HG03565 (cell line): ENCODE data around the gene ACKR4.
"Not testable (repeated sequence)": the region's sequence is repeated elsewhere in the genome, so short reads cannot be mapped to it uniquely, and the experiment has no call there.

Experiments
- ATAC-seq: cut with Tn5 transposase; IDR thresholded peaks from one replicate; pipeline ENCODE4 v1.9.1; 2021; ENCODE audit warnings: mild to moderate bottlenecking, moderate library complexity; ENCODE audit not compliant: unreplicated experiment

Gene ACKR4

DNA sequence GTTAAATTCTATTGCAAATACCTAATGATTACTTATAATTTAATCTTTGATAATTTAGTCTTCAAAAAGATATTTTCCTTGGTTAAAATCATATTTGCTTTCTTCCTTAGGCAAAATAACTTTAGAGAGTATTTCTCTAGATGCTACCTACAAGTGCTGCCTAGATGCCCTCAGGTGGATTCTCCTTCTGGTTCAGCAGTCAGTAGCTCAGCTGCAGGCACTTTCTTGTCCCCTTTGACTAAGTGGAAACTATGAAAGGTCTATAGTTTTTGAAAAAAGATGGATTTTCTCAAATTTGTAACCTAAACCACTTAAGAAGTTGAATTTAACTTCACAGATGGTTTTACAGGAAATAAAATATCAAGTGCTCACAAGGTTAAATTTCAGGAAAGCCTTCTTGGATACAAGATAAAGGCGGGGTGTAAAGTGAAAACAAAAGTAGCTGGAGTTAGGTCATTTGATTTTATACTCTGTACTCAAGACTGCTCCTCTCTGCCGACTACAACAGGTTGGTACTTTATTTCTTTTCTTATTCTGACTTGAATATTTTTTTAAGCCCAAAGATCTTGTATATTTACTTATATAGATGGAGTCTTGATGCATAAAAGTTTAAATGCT lies at the start of gene ACKR4:
Gene ACKR4 (plus strand): TSS at position 455 of the 618 bp plus-strand sequence. CDS start 3,128 bp downstream, outside the sequence.
- ATAC-seq = no peak

DNA sequence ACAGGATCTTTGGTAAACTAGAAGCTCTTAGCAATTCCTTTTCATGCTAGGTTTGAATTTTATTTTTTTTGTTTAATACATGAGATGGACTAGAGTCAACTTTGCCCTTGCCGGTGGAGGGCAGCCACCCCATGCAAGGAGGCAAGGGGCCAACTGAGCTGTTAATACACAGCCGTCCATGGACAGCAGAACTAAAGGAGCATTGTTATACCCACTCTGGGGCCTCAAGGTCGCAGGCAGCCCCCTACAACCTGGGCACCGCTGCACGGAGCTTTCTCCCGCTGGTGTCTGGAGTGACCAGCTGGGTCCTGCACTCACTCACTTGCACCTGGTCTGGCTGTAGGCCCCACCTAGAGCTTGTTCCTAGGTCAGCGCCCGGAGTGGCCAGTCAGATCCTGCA lies 47.9 kb upstream of the ACKR4 start:
- ATAC-seq = no peak

DNA sequence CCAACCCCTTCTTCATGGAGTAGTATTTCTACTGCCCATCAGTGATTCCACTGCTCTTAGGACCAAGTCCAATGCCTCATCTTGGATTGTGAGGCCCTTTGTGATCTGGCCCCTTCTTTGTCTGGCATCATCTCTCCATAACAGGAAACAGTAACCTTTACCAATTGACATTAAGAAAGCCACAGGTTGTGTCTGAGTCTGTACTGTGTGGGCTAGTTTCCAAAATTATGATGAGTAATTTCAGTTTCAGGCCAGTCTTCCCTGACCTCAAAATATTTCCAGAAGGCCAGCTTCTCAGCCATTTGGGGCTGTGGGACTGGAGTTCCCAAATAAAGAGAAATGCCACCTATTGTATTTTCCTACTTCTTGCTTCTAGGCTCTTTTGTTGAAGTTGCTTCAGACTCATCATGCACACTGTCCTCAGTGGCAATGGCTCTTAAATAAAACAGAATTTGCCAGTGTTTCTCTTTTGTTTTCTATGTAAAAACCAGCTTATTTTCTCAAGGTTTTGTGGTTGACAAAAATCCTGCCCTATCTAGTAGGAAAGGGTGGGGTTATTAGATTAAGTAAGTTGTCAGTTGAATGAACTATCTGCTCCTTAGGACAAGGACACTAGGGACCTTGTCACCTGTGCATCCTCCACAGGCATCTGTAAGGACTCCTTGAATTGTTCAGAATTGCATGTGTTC lies 47.0 kb upstream of the ACKR4 start:
- ATAC-seq = peak; percentile 85

DNA sequence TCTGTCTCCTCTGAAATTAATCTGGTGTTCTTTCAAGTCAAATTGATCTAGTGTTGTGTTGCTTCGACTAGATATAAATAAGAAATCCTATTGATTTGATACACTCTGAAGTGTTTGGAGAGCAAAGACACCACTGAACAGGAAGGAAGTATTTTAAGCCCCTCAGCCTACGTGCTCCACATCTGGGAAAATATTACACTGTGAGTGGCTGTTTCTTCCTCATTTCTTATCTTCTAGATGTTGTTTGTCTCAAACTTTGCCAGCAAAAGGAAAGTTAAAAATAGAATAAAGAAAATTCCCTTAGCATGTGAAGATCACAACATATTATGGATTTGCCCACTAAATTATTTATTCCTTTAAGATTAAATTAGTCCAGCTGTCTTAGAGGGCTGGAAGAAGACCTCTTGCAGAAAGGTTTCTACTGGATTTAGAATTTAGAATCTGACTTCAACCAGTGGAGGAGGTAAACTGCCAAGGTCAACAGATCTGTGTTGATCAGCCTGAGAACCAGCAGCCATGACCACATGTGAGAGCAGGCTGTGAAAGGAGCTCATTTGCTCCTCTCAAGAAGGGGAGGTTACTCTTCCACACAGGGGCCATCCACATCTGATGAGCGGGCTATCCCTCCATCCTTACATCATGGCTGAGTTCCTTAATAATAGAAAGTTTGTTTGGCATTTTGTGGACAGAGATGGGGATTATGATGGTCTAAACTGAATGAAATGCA lies 46.3 kb upstream of the ACKR4 start:
- ATAC-seq = no peak

DNA sequence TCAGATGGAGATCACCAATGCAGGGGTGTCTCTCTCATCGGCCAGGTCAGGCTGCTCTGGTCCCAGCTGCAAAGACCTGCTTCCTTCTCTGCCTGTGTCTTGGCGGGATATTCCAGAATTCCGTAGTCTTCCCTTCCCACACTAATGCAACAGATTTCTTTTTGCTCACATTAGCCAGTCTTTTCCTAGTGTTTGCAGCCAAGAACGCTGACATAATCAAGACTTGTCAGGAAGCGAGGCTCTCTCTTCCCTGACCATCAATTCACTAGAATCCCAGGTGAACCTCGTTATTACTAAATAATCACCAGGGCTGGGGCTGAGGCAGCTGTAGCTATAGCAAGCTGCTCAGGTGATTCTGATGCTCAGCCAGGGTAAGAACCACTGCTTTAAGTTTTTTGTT lies 43.2 kb upstream of the ACKR4 start:
- no peak for ATAC-seq

DNA sequence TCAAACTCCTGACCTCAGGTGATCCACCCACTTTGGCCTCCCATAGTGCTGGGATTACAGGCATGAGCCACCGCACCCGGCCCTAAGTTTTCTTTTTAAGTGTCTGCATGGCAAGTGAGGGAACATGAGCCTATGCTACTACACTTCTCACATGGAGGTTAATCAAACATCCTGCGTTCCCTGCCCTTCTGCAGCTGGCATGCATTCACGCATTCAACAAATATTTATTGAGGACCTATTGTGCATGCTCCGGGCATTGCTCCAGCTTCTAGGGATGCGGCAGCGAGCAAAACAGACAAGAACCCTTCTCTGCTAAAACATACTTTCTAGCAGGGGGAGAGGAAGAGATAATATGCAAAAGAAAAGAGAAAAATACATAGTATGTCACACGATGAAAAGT lies 42.6 kb upstream of the ACKR4 start:
- ATAC-seq = no peak

DNA sequence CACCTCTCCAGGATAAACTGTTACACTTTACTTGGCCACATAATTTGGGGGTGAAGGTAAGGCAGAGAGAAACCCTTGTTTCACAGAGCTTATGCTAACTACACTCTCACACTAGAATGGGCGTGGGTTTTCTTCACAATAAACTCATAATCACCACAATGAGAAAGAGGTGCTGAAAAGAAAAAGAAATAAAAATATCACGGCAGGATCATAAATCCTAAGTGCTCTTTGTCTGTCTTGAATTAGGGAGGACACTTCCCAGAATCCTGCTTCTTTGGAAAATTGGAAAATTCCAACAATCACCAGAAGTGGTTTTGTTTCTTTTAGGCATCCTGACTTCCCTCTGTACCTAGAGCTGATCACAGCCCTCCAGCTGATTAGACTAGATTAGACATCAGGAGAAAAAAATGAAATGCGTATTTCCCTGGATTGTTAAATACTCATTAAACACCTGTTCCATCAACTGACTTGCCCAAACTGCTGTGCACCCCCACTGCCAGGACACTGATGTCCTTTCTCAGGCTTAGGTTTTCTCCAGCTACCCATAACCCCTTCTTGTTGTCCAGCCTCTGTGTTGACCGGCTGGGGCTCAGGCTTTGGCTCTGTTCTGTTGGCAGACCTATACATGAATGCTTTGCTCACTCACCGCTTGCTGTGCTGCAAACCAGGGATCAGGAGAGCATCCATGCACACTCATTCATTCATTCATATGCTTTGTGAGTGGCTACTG lies 41.6 kb upstream of the ACKR4 start:
- ATAC-seq = no peak

DNA sequence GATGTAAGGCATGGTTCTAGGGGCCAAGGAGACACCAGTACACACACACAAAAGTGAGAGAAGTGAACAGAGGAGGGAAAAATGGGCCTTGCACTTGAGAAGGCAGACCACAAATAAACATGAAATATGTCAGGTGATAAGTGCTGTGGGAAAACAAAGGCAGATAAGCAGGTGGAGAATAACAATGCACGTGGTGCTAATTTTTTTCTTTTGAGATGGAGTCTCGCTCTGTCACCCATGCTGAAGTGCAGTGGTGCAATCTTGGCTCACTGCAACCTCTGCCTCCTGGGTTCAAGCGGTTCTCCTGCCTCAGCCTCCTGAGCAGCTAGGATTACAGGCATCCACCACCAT lies 41.1 kb upstream of the ACKR4 start:
- ATAC-seq = not testable (repeated sequence)

DNA sequence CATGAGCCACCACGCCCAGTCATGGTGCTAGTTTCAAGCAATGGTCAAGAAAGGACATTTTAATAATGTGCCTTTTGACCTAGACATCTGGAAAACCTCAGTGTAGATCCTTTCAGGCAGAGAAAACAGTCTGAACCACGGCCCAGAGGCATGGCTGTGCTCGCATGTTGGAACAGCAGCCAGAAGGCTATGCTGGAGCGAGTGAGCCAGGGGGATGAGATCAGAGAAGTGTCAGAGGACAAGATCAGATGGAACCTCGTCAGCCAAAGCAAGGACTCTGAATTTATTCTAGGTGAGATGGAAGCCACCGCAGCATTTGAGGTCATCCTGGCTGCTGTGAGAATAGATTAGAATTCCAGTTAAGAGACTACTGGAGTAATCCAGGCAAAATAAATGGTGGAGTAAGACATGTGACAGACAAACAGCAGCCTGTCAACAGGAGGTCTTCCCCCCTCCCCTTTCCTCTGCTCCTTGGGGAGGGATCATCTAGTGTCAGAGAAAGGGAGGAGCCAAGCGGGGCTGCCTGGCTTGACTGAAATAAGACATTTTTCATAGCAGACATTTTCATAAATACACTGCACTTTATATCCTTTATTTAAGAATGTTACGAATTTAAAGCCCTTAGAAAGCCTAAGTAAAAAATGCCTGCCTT lies 40.4 kb upstream of the ACKR4 start:
- ATAC-seq = no peak

DNA sequence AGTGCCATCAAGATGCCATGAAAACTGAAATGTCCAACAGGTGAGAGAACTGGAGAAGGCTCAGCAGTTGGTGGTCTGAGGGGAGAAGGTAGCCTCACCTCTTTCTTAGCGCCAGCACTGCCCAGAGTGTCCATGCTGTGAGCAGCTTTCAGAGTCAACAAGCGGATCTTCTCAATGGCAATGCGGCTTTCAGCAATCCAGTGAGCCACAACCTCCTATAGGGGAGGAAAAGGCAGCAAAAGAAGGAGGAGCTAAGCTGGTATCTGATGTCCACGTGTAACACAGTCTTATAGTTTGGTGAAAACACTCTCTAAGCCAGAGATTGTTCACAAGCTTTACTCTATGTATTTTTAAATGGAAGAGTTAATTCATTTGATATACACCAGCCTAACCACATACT lies 36.1 kb upstream of the ACKR4 start:
- no peak for ATAC-seq

DNA sequence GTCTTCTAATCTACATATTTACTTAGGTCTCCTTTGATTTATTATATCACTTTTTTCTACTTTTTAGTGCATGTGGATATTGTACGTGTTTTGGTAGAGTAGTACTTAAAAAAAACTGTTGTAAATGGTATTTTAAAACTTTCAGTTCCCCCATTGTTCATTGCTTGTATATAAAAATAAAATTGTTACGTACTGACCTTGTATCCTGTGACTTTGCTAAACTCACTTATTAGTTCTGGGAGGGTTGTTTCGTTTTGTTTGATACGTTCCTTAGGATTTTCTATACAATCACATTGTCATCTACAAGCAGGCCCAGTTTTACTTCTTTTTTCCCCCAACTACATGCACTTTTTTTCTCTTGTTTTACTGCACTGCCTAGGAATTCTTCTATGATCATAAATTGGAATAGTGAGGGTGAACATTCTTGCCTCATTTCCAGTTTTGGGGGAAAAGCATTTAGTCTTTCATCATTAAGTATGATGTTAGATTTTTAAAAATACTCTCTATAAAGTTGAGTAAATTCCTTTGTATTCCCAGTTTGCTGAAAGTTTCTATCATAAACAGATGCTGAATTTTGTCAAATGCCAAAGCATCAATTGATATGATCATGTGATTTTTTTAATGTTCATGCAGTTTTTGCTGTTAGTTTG lies 33.5 kb upstream of the ACKR4 start:
- ATAC-seq = no peak

DNA sequence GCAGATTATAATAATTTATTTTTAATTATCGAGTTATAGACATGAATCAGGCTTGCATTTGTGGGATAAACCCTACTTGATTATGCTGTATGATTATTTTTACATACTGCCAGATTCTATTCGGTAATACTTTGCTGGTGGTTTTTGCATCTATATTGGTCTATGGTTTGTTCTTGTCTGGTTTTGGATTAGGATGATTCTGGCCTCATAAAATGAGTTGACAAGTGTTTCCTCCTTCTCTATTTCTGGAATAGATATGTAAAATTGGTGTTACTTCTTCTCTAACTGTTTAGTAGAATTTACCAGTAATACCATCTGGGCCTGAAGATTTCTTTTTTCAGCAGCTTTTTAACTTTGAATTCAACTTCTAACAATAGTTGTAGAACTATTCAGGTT lies 33.0 kb upstream of the ACKR4 start:
- no peak for ATAC-seq

DNA sequence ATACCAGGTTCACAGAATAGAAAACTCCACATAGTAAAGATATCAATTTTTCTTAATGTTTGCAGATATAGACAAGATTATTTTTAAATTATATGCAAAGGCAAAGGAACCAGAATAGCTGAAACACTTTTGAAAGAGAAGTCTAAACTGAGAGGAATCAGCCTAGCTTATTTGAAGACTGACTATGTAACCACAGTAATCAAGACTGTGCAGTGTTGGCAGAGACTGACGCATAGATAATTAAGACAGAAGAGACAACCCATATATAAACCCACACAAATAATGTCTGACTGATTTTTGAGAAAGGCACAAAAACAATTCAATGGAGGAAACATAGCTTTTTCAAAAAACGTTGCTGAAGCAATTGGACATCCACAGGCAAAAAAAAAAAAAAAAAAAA lies 28.6 kb upstream of the ACKR4 start:
- no peak for ATAC-seq

DNA sequence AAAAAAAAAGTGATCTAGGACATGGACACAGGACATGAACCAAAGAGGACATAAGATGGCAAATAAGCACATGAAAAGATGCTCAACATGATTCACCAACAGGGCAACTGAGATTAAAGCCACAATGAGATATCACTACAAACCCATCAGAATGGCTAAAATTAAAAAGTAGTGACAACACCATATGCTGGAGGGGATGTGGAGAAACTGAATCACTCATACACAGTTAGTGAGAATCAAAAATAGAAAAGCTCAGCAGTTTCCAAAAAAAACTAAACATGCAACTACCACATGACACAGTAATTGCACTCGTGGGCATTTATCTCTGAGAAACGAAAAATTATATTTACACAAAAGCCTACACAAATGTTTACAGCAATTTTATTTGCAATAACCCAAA lies 27.9 kb upstream of the ACKR4 start:
- no peak for ATAC-seq

DNA sequence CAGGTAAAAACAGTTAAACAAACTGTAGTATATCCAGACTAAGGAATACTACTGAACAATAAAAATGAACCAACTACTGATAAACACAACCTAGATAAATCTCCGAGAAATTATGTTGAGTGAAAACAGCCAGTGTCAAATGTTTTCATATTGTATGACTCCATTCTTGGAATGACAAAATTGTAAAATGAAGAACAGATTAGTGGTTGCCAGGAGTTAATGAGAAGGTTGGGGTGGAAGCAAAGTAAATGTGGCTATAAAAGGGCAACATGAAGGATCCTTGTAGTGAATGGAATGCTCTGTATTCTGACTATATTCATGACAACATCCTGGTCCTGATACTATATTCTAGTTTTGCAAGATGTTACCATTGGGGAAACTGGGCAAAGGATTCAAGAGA lies 27.5 kb upstream of the ACKR4 start:
- no peak for ATAC-seq

DNA sequence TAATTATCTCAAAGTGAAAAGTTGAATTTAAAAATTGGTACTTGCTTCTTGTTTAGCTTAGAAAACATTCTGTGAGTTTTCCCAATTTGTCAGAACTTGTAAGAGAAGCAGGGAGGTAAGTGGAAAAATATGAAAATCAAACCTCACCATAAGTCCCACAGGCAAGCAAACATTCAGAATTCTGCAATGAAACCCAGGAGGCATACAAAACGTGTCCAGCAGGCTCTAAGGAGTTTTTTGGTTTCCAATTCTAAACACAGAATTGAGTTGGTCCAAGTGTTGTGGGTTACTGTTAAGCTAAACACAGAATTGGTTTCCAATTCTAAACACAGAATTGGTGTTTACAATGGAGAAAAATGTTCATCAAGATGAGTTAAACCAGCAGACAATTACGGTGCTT lies 27.1 kb upstream of the ACKR4 start:
- ATAC-seq = no peak

DNA sequence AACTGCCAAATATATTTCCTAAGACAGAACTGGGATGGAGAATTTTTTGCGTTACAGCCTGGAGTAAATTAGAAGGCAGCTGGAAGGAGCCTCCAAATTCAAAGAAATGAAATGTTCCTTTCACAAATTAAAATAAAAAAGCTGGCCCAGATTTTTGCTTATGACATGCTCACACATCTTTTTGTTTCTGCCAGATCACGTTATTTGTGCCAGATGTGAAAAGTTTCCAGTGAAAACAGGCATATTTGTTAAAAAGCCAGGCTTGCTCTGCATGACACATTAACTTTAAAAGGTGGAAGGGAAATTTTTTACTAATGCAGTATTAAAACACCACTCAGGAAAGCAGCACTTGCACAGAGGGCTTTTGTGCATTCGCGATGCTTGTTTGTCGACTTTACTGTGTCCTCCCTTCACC lies 23.3 kb upstream of the ACKR4 start:
- ATAC-seq = no peak

DNA sequence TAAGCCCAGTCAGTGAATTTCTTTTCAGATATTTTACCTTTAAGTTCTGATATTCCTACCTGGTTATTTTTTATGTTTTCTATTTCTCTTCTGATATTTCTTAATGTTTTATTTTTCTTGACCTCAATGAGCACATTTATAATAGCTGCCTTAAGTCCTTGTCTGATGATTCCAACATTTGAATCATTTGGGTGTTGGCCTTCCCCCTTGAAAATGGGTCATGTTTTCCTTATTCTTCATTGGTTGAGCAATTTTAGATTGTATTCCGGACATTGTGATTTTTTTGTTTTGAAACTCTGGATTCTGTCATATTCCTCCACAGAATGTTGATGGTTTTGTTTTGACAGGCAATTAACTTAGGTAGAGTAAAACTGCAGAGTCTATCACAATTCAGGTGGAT lies 9.7 kb upstream of the ACKR4 start:
- no peak for ATAC-seq

DNA sequence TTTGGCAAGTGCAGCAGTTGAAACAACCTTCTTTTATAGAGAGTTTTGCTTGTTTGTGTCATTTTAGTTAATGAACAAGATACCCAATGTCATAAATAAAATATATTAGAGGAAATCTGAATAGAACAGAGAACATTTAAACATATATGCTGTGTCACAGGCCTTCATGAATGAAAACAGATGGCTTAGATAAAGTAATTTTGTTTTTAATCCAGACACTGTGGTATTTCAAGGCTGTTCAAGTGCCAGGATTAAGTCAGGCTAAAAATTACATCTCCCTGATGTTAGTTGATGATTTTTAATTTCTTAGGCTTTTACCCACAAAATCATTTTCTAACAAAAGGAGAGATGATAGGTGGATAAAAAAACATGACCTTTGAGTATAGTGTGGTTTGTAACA lies 4.9 kb upstream of the ACKR4 start:
- ATAC-seq = no peak

DNA sequence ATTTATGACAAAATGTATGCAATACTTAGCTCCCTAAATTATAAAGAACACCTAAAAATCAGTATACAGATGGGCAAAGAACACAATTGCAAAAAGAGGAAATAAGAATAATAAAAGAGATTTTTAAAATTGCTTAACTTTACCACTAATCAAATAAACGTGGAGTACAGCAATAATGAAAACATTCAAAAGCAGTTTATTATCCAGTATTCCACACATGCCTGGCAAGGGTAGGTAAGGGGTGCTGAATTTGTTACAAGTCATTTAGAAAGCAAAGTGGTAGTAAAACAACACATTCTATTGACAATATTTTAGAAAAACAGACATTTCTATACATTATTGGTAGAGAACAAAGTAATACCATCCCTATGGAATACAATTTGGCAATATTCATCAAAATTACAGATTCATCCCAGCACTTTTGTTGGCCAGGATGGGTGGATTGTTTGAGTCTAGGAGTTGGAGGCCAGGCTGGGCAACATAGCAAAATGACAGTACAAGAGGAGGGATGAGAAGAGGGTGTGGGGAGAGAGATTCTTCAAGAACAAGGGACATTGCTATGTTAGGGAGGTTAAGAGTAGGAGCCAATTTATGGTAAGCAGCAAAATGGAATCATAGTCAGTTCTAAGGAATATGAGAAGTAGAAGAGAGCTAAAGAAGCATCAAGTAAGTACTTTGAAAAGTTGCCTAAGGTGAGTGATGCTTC lies 3.7 kb upstream of the ACKR4 start:
- ATAC-seq = no peak
